Lower leg skin (tissue), 3 donors: ENCODE results near the gene DFFA.

ENCODE experiments used
- CTCF ChIP-seq, 3 donors: fragments of 450-650 bp; IDR thresholded peaks; one replicate each; pipeline ENCODE4 v1.5.1; 2016; ENCODE audit warnings: antibody characterized with exemption in 3 of 3, mild to moderate bottlenecking in 3 of 3, moderate library complexity in 2 of 3
- POLR2A ChIP-seq, 2 donors: fragments of 450-650 bp; IDR thresholded peaks; one replicate each; pipeline ENCODE4 v1.6.1; 2016 to 2017; ENCODE audit warnings: antibody characterized with exemption in 2 of 2, mild to moderate bottlenecking in 1 of 2, moderate library complexity in 1 of 2

GRCh38 chr1:10502206-10502605 lies 29.9 kb upstream of the DFFA start:
- TF ChIP-seq CTCF (IDR thresholded peaks at IDR 0.05) (no peak), POLR2A (IDR thresholded peaks at IDR 0.05) (no peak)
